Testis (tissue), 2 donors: Measurements from ENCODE around the gene KCNH6.

Experiments
- POLR2A ChIP-seq: fragments of 450-650 bp; IDR thresholded peaks from one replicate; pipeline ENCODE4 v1.6.1; 2017; ENCODE audit warnings: antibody characterized with exemption, mild to moderate bottlenecking, moderate library complexity
- TF ChIP-seq, protein P1 (sequence below), 3 experiments: fragments of 450-650 bp in 2 of 3; fragments of 200-600 bp in 1 of 3; sonication (generic) in 1 of 3; IDR thresholded peaks; one replicate each; pipeline ENCODE4 v1.5.1; 2016 to 2019; ENCODE audit warnings: antibody characterized with exemption in 3 of 3, mild to moderate bottlenecking in 2 of 3, moderate library complexity in 1 of 3

DNA sequence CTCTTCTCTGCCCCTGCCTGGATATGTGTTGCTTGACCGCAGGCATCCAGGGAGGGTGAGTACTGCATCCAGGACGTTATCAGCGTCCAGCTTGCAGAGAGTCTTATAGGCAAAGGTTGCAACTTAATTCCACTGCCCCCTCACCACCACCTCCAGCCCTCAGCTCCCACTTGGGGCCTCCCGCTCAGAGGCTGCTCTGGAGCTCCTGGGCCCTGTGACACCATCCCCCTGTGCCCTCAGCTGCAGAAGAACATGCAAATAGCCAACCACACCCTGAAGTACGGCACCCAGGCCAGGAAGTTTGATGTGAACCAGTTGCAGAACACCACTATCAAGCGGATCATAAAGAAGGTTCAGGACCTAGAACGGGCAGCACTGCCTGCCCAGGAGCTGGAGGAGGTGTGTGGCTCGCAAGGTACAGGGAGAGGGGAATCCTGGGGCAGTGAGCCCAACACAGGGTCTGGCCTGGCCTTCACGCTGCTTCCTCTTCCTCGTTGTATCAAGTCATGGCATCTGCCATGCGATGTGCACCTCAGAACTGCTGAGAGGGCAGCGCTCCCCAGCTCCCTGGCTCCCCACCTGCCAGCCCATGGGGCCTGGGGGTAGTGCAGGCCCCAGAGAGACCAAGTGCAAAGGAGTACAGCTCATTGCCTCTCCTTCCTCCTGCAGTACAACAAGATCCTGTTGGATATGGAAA lies 36.7 kb upstream of the KCNH6 start:
- no peak for TF ChIP-seq POLR2A
- TF ChIP-seq, protein P1, sequence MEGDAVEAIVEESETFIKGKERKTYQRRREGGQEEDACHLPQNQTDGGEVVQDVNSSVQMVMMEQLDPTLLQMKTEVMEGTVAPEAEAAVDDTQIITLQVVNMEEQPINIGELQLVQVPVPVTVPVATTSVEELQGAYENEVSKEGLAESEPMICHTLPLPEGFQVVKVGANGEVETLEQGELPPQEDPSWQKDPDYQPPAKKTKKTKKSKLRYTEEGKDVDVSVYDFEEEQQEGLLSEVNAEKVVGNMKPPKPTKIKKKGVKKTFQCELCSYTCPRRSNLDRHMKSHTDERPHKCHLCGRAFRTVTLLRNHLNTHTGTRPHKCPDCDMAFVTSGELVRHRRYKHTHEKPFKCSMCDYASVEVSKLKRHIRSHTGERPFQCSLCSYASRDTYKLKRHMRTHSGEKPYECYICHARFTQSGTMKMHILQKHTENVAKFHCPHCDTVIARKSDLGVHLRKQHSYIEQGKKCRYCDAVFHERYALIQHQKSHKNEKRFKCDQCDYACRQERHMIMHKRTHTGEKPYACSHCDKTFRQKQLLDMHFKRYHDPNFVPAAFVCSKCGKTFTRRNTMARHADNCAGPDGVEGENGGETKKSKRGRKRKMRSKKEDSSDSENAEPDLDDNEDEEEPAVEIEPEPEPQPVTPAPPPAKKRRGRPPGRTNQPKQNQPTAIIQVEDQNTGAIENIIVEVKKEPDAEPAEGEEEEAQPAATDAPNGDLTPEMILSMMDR (IDR thresholded peaks at IDR 0.05), result no peak
